Stimulated activated CD4-positive, alpha-beta T cell treated with anti-CD3 and anti-CD28 coated beads, Interleukin-1b, Interleukin-23, amount 100 ng/mL, for 48 hours (primary cell): ENCODE data around the gene TSLP.

ENCODE experiments used
- DNase-seq: peaks from one replicate; pipeline ENCODE4 v3.0.0-alpha.2; 2020

Gene TSLP

DNA sequence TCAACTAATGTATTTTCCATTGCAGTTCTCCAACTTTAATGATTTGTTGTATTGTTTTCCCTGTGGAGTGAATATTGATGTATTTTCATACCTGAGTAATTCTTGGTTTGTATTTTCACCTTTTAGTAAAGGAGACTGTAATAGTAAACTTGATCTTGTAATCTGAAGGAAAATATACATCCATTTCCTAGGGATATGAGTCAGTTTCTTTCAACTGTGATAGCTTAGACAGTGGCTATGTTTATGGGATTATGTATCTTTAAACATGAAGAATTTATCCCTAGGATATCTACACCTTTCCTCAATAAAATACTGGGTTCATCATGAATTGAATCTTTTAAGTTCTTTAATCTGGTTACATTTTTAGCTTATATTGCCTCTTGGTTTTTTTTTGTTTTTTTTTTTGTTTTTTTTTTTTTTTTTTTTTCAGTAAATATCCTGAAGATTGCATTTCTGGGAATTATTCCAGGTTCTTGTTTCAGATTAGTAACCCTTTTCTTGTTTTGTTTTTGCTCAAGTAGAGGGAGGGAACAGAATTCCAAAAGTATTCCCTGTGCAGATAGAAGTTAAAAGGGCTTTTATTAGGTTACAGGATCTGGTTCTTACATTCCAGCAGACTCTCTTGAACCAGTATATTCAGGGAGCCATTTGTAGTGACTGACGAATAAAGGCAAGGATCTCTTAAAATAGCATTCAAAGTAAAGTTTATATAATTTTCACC lies 27.7 kb downstream of the TSLP start:
- no peak for DNase-seq

GRCh38 chr5:111106320-111106948 lies 34.9 kb downstream of the TSLP start:
- no peak for DNase-seq

GRCh38 chr5:111107371-111107770 lies 35.9 kb downstream of the TSLP start:
- DNase-seq: no peak

DNA sequence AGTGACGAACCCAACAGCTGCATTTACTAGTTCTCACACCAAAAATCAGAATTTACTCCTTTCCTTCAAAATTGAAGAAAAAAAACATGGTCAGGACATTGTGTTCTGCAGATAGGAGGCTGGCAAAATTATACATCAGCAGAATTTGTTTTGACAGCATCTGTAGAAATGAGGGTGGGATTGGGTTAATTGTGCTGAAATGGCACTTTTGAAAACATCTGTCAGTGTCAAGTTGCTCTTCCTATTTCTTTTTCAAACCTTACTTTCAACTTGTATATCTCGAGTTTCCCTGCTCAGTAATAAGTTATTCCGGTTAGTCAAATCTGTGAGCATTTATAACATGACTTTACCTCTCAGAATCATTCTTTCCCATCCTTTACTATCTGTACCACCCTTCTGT lies 40.4 kb downstream of the TSLP start:
- DNase-seq: no peak

- no peak for DNase-seq
These were observed 42.2 kb downstream of the TSLP start for GRCh38 chr5:111113678-111114077.

DNA sequence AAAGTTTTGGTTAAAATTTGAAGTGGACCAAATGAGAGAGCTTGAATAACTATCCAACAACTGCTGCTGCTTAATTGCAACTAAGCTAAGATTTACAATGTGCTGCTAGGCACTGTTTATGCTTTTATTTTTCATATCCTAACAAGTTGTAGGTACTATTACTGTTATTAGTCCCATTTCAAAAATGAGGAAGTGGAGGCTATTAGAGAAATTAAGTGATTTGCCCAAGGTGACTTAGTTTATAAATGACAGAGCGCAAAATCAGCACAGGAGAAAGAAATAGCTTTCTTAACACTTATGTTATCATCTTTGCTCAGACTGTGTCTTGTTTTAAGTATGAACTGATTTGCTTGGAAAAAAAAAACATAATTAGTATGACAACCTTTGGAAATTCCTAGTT lies 43.7 kb downstream of the TSLP start:
- DNase-seq: no peak

DNA sequence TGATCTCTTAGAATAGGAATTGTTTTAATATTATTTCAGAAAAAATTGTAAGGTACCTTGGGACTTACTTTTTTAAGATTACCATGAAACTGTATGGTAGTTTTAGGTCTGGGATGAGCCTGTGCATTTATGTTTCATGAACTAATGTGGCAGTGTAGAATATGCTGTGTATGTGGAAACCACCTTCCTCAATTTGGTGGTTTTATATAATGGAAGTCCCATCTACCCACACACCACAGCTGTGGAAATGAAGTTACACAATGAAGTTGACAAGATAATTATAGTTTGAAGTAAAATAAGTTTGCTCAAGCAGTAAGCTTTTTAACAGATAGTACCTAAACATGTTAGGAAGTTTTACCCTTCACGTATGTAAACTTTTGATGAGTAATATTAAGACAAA lies 45.0 kb downstream of the TSLP start:
- DNase-seq: no peak

DNA sequence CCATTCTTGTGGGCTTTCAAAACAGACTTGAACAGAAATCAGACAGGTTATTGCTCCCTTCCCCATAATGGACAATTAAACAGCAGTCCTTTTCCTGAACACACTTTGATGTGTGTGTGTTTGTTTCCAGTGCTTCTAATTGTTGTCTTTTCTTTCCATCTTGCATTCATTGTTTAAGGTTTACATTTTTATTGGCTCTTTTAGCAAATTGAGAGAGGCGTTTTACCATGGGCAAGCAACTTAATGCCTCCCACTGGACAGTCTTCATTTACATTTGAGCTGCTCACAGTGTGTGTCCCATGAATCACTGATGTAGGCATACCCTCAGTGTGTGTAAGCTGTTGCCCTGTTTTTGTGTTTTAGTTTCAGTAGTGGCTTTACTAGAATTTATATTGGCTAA lies 45.6 kb downstream of the TSLP start:
- DNase-seq: no peak

- no peak for DNase-seq
These were observed 47.7 kb downstream of the TSLP start for GRCh38 chr5:111119221-111119620.

DNA sequence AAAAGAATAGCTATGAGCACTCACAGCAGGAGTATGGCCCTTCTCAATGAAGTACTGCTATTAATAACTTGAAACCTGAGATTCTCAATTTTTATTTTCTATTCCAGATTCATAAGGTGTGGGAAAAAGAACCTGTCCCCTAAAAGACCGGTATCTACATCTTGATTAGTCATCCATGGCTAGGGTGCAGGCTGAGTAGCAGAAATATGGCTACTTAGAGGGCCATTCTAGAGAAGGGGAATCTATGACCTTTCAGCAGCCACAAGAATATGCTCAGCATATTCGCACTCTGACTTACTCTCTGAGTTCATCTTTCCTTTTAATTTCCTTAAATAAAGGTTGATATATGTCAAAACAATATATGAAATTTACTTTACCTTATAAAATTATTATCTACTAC lies 48.3 kb downstream of the TSLP start:
- DNase-seq: peak; percentile 10

- no peak for DNase-seq
These were observed 49.4 kb downstream of the TSLP start for GRCh38 chr5:111120911-111121310.

GRCh38 chr5:111121926-111122325 lies 50.4 kb downstream of the TSLP start:
- DNase-seq: no peak

- no peak for DNase-seq
These were observed 50.9 kb downstream of the TSLP start for GRCh38 chr5:111122398-111122797.

- DNase-seq: no peak
These were observed 53.3 kb downstream of the TSLP start for GRCh38 chr5:111124793-111125192.

DNA sequence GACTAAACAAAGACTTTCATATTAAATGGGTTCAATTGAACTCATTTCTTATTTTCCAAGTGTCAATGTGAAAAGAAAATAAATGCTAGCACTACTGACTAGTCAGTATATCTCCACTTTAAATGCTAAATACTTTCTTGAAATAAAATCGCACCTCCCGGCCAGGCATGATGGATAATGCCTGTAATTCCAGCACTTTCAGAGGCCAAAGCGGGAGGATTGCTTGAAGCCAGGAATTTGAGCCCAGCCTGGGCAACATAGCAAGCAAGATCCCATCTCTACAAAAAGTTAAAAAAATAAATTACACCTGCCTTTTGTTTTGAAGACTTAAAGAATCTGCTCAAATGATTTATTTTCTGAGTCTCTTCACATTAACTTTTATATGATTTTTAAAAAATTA lies 55.4 kb downstream of the TSLP start:
- DNase-seq: no peak
